Neural progenitor cell (in vitro differentiated cells): Measurements from ENCODE around the gene EHMT1. TPM values are rescaled to one million over a fixed set of nuclear protein-coding genes. Genes with fewer than 3 reads are reported as not detected.
A peak's percentile ranks its signal among the peaks of the same experiment; 100 is the strongest.

ENCODE experiments used
- DNase-seq: peaks from one replicate; pipeline ENCODE4 v3.0.0-alpha.2; 2016; ENCODE audit warnings: low spot score
- H2AFZ ChIP-seq: fragments of 200-600 bp; sonication (generic); replicated peaks from 2 replicates; pipeline ENCODE4 v1.6.1; 2016; ENCODE audit warnings: antibody characterized with exemption
- H3F3A ChIP-seq: fragments of 200-600 bp; sonication (generic); 2 replicates; pipeline ENCODE4 v1.6.1; 2016; ENCODE audit warnings: antibody characterized with exemption, low read depth
- H3K27ac ChIP-seq: fragments of 200-600 bp; sonication (generic); 2 replicates; pipeline ENCODE4 v1.5.1; 2016; ENCODE audit warnings: mild to moderate bottlenecking
- H3K27me3 ChIP-seq: fragments of 200-600 bp; sonication (generic); 2 replicates; pipeline ENCODE4 v1.6.1; 2016; ENCODE audit warnings: mild to moderate bottlenecking, moderate library complexity
- H3K36me3 ChIP-seq: fragments of 200-600 bp; sonication (generic); 2 replicates; pipeline ENCODE4 v1.5.1; 2016
- H3K4me1 ChIP-seq: fragments of 200-600 bp; sonication (generic); 2 replicates; pipeline ENCODE4 v1.6.1; 2016; ENCODE audit warnings: mixed run types
- H3K4me2 ChIP-seq: fragments of 200-600 bp; sonication (generic); 2 replicates; pipeline ENCODE4 v1.6.1; 2016
- H3K4me3 ChIP-seq: fragments of 200-600 bp; sonication (generic); 2 replicates; pipeline ENCODE4 v1.5.1; 2016
- H3K79me2 ChIP-seq: fragments of 200-600 bp; sonication (generic); 2 replicates; pipeline ENCODE4 v1.6.1; 2016; ENCODE audit warnings: low read depth
- H3K9ac ChIP-seq: fragments of 200-600 bp; sonication (generic); 2 replicates; pipeline ENCODE4 v1.6.1; 2016
- H3K9me3 ChIP-seq: fragments of 200-600 bp; sonication (generic); 2 replicates; pipeline ENCODE4 v1.5.1; 2016; ENCODE audit warnings: low read depth
- H4K20me1 ChIP-seq: fragments of 200-600 bp; sonication (generic); 2 replicates; pipeline ENCODE4 v1.6.1; 2016; ENCODE audit warnings: low read depth
- H3K27ac Mint-ChIP-seq: 3 replicates; pipeline ENCODE4 v1.8.0; 2021; ENCODE audit warnings: mixed read lengths
- H3K27me3 Mint-ChIP-seq: 2 replicates; pipeline ENCODE4 v1.8.0; 2022; ENCODE audit warnings: low read depth, mild to moderate bottlenecking, inconsistent platforms, moderate library complexity, mixed read lengths; ENCODE audit not compliant: insufficient read depth
- H3K36me3 Mint-ChIP-seq: 3 replicates; pipeline ENCODE4 v1.8.0; 2021; ENCODE audit warnings: mixed read lengths
- H3K4me1 Mint-ChIP-seq: 3 replicates; pipeline ENCODE4 v1.8.0; 2021; ENCODE audit warnings: mixed read lengths
- H3K4me3 Mint-ChIP-seq: 3 replicates; pipeline ENCODE4 v1.8.0; 2021; ENCODE audit warnings: mild to moderate bottlenecking, moderate library complexity, mixed read lengths
- H3K9me3 Mint-ChIP-seq: 3 replicates; pipeline ENCODE4 v1.8.0; 2020; ENCODE audit warnings: mixed read lengths
- CTCF ChIP-seq: fragments of 200-600 bp; sonication (generic); IDR thresholded peaks from 2 replicates; pipeline ENCODE4 v1.5.1; 2017; ENCODE audit warnings: antibody characterized with exemption, mild to moderate bottlenecking
- EZH2 ChIP-seq: fragments of 200-600 bp; sonication (generic); IDR thresholded peaks from 2 replicates; pipeline ENCODE4 v1.6.1; 2017; ENCODE audit warnings: antibody characterized with exemption, mild to moderate bottlenecking, moderate library complexity
- EZH2phosphoT487 ChIP-seq: fragments of 200-600 bp; sonication (generic); IDR thresholded peaks from 2 replicates; pipeline ENCODE4 v1.6.1; 2017; ENCODE audit warnings: antibody characterized with exemption
- total RNA-seq: library from RNA; depleted of rRNA; stranded (reverse); fragments of >200 nt; gene quantifications from 2 replicates; pipeline ENCODE4 v1.2.3, GENCODE V29; 2015; ENCODE audit warnings: low replicate concordance

EHMT1 gene
- total RNA-seq, 1 donor from 2014 or later: 47.8 TPM

- Histone ChIP-seq H3K4me2 (no peak overlapping the region), H3K27me3 (no peaks in the 10 kb centered on the region), H3K9me3 (no peaks in the 10 kb centered on the region), H4K20me1 (peaks cover 51% of the 10 kb centered on the region), H3K36me3 (no peaks in the 10 kb centered on the region), H3K27ac (no peak overlapping the region), H3K4me1 (peaks cover 11% of the 10 kb centered on the region), H3F3A (peaks cover 7% of the 10 kb centered on the region), H2AFZ (no peak overlapping the region), H3K4me3 (no peak overlapping the region), H3K9ac (no peak overlapping the region), H3K79me2 (peaks cover 6% of the 10 kb centered on the region)
- Mint-ChIP-seq H3K27ac (no peak overlapping the region), H3K27me3 (peaks cover 2% of the 10 kb centered on the region), H3K4me3 (no peak overlapping the region), H3K9me3 (no peaks in the 10 kb centered on the region), H3K36me3 (peaks cover 34% of the 10 kb centered on the region), H3K4me1 (peaks cover 22% of the 10 kb centered on the region)
- DNase-seq: no peak
- TF ChIP-seq EZH2phosphoT487 (no peak), EZH2 (no peak), CTCF (no peak)
Measured at GRCh38 chr9:137784641-137785513, 166.1 kb downstream of the EHMT1 start.

- Mint-ChIP-seq H3K4me1 (peaks cover 22% of the 10 kb centered on the region), H3K36me3 (peaks cover 34% of the 10 kb centered on the region), H3K9me3 (no peaks in the 10 kb centered on the region), H3K4me3 (no peak overlapping the region), H3K27me3 (peaks cover 2% of the 10 kb centered on the region), H3K27ac (peak overlapping the region; percentile 94)
- TF ChIP-seq CTCF (peak; percentile 16), EZH2phosphoT487 (no peak)
- no peak overlapping the region for H2AFZ ChIP-seq
- peak; percentile 56 for DNase-seq
- no peaks in the 10 kb centered on the region for H3K9me3 ChIP-seq
- no peak overlapping the region for H3K27ac ChIP-seq
- H3K4me1 ChIP-seq: peaks cover 11% of the 10 kb centered on the region
- H3K4me3 ChIP-seq: no peak overlapping the region
- H3K27me3 ChIP-seq: no peaks in the 10 kb centered on the region
- peaks cover 51% of the 10 kb centered on the region for H4K20me1 ChIP-seq
- no peak overlapping the region for H3K9ac ChIP-seq
- peaks cover 6% of the 10 kb centered on the region for H3K79me2 ChIP-seq
- peaks cover 7% of the 10 kb centered on the region for H3F3A ChIP-seq
- no peaks in the 10 kb centered on the region for H3K36me3 ChIP-seq
- H3K4me2 ChIP-seq: peak overlapping the region; percentile 24
Measured at GRCh38 chr9:137785704-137786161, 166.9 kb downstream of the EHMT1 start.

GRCh38 chr9:137786511-137786920 is 167.7 kb downstream of the EHMT1 start:
- TF ChIP-seq EZH2phosphoT487: no peak
- TF ChIP-seq EZH2: no peak
- no peak for TF ChIP-seq CTCF
- Histone ChIP-seq H3K79me2 (peaks cover 6% of the 10 kb centered on the region), H2AFZ (no peak overlapping the region), H3K27ac (no peak overlapping the region), H3K4me2 (no peak overlapping the region), H3K36me3 (no peaks in the 10 kb centered on the region), H3K4me3 (no peak overlapping the region), H3K9ac (no peak overlapping the region), H3F3A (peaks cover 7% of the 10 kb centered on the region), H3K27me3 (no peaks in the 10 kb centered on the region), H3K4me1 (peaks cover 11% of the 10 kb centered on the region), H4K20me1 (peaks cover 51% of the 10 kb centered on the region), H3K9me3 (no peaks in the 10 kb centered on the region)
- H3K27me3 Mint-ChIP-seq: peaks cover 2% of the 10 kb centered on the region
- peaks cover 22% of the 10 kb centered on the region for H3K4me1 Mint-ChIP-seq
- H3K27ac Mint-ChIP-seq: peak overlapping the region; percentile 72
- no peak overlapping the region for H3K4me3 Mint-ChIP-seq
- peaks cover 40% of the 10 kb centered on the region for H3K36me3 Mint-ChIP-seq
- no peak for DNase-seq
- no peaks in the 10 kb centered on the region for H3K9me3 Mint-ChIP-seq
